H1 (cell line): Measurements from ENCODE around the gene LRRFIP1. TPM values are rescaled to one million over a fixed set of nuclear protein-coding genes. Genes with fewer than 3 reads are reported as not detected.

Source experiments
- CTCF ChIA-PET: fragments of 300-600 bp; sonication (Branson Sonifier 250); formaldehyde crosslinking; loops from one replicate; lab custom pipeline; 2021; ENCODE audit not compliant: partially characterized antibody; lab: Charles Lee
- POLR2A ChIA-PET: fragments of 300-600 bp; sonication (Branson Sonifier 250); formaldehyde crosslinking; loops from one replicate; lab custom pipeline; 2021; ENCODE audit warnings: inconsistent platforms; ENCODE audit not compliant: partially characterized antibody; lab: Charles Lee
- DNase-seq, 2 experiments: peaks; one replicate each; pipeline versions ENCODE4 v3.0.0 to v3.0.0-alpha.2; 2010 to 2022; ENCODE audit warnings: low spot score in 2 of 2, low read depth in 1 of 2, mixed read lengths in 1 of 2
- FAIRE-seq: peaks from 2 replicates; lab custom pipeline; 2011; peaks lifted over from hg19 to GRCh38; lab: Jason Lieb, UNC
- H2AFZ ChIP-seq: 2 replicates; pipeline ENCODE4 v1.8.1; 2012; ENCODE audit warnings: low read length, inconsistent platforms
- H2AK5ac ChIP-seq: 2 replicates; pipeline ENCODE4 v1.6.1; 2013; ENCODE audit warnings: low read depth, low read length
- H2BK120ac ChIP-seq: replicated peaks from 2 replicates; pipeline ENCODE3; 2013; ENCODE audit warnings: low read depth, low read length, inconsistent platforms
- H2BK12ac ChIP-seq: 2 replicates; pipeline ENCODE4 v1.6.1; 2013; ENCODE audit warnings: low read depth, low read length
- H2BK15ac ChIP-seq: 2 replicates; pipeline ENCODE4 v1.6.1; 2013; ENCODE audit warnings: low read length
- H2BK20ac ChIP-seq: 2 replicates; pipeline ENCODE4 v1.6.1; 2013; ENCODE audit warnings: low read length
- H2BK5ac ChIP-seq: 2 replicates; pipeline ENCODE4 v1.6.1; 2013; ENCODE audit warnings: low read depth, low read length
- H3K14ac ChIP-seq: 2 replicates; pipeline ENCODE4 v1.6.1; 2013; ENCODE audit warnings: inconsistent platforms; ENCODE audit not compliant: insufficient read length
- H3K18ac ChIP-seq: 2 replicates; pipeline ENCODE4 v1.6.1; 2013; ENCODE audit warnings: low read length; ENCODE audit errors: extremely low read depth
- H3K23ac ChIP-seq: 2 replicates; pipeline ENCODE4 v1.6.1; 2013; ENCODE audit warnings: inconsistent platforms; ENCODE audit not compliant: insufficient read length
- H3K23me2 ChIP-seq: 2 replicates; pipeline ENCODE4 v1.6.1; 2013; ENCODE audit warnings: low read depth, low read length
- H3K27ac ChIP-seq: 2 replicates; pipeline ENCODE4 v1.6.1; 2011; ENCODE audit warnings: low read depth, low read length, inconsistent platforms
- H3K27me3 ChIP-seq, 4 experiments: replicated peaks in 1 of 4; 1 replicate in 1 of 4; 2 replicates in 3 of 4; pipeline versions ENCODE4 v1.6.1 to v1.8.1; 2011 to 2013; ENCODE audit warnings: low read length in 3 of 4, mild to moderate bottlenecking in 3 of 4, inconsistent platforms in 2 of 4, mixed read lengths in 2 of 4, moderate library complexity in 1 of 4; ENCODE audit not compliant: control insufficient read depth in 3 of 4, insufficient read depth in 3 of 4; ENCODE audit errors: extremely low read depth in 1 of 4
- H3K36me3 ChIP-seq, 4 experiments: 2 replicates each; pipeline versions ENCODE4 v1.6.1 to v1.8.1; 2011 to 2013; ENCODE audit warnings: mild to moderate bottlenecking in 4 of 4, low read length in 3 of 4, moderate library complexity in 2 of 4, control low read depth in 1 of 4, inconsistent platforms in 1 of 4; ENCODE audit not compliant: insufficient read depth in 4 of 4, control insufficient read depth in 2 of 4
- H3K4ac ChIP-seq: replicated peaks from 2 replicates; pipeline ENCODE3; 2013; ENCODE audit warnings: low read length, low read depth, mixed read lengths, inconsistent platforms; ENCODE audit not compliant: insufficient read length
- H3K4me1 ChIP-seq, 4 experiments: replicated peaks in 1 of 4; 1 replicate in 1 of 4; 2 replicates in 3 of 4; pipeline versions ENCODE4 v1.6.1 to v1.8.1; 2011 to 2013; ENCODE audit warnings: low read length in 3 of 4, inconsistent platforms in 2 of 4, mixed read lengths in 1 of 4; ENCODE audit not compliant: insufficient read depth in 4 of 4, control insufficient read depth in 3 of 4
- H3K4me2 ChIP-seq, 2 experiments: 2 replicates each; pipeline versions ENCODE4 v1.6.1 to v1.8.1; 2011 to 2013; ENCODE audit warnings: low read depth in 2 of 2, low read length in 2 of 2, control low read depth in 1 of 2, inconsistent platforms in 1 of 2, mild to moderate bottlenecking in 1 of 2; ENCODE audit not compliant: insufficient read depth in 1 of 2
- H3K4me3 ChIP-seq, 4 experiments: fragments of 200-600, 300-600 bp in 1 of 4; sonication (generic), shearing (Covaris generic), sonication (Bioruptor Twin) in 1 of 4; 2 replicates each; pipeline versions ENCODE4 v1.5.1 to v1.8.1; 2011 to 2016; ENCODE audit warnings: low read length in 4 of 4, low read depth in 3 of 4, control low read depth in 2 of 4, inconsistent platforms in 2 of 4, mild to moderate bottlenecking in 2 of 4, mixed read lengths in 1 of 4, moderate library complexity in 1 of 4; ENCODE audit not compliant: insufficient read depth in 2 of 4; ENCODE audit errors: extremely low read depth in 1 of 4
- H3K56ac ChIP-seq: replicated peaks from 2 replicates; pipeline ENCODE3; 2013; ENCODE audit warnings: low read depth, mild to moderate bottlenecking, mixed read lengths, low read length, inconsistent platforms; ENCODE audit not compliant: insufficient read length
- H3K79me1 ChIP-seq: 2 replicates; pipeline ENCODE4 v1.6.1; 2013; ENCODE audit warnings: low read depth, low read length, control low read depth
- H3K79me2 ChIP-seq, 2 experiments: 2 replicates each; pipeline versions ENCODE4 v1.6.1 to v1.8.1; 2012 to 2013; ENCODE audit warnings: low read length in 2 of 2, mild to moderate bottlenecking in 2 of 2, inconsistent platforms in 1 of 2; ENCODE audit not compliant: insufficient read depth in 2 of 2, control insufficient read depth in 1 of 2
- H3K9ac ChIP-seq, 4 experiments: replicated peaks in 1 of 4; 1 replicate in 1 of 4; 2 replicates in 3 of 4; pipeline versions ENCODE4 v1.6.1 to v1.8.1; 2011 to 2013; ENCODE audit warnings: low read depth in 3 of 4, low read length in 3 of 4, control low read depth in 2 of 4, mild to moderate bottlenecking in 2 of 4, moderate library complexity in 2 of 4, inconsistent platforms in 1 of 4; ENCODE audit errors: extremely low read depth in 1 of 4
- H3K9me3 ChIP-seq, 2 experiments: 2 replicates each; pipeline versions ENCODE4 v1.6.1 to v1.8.1; 2012 to 2013; ENCODE audit warnings: mild to moderate bottlenecking in 2 of 2, moderate library complexity in 2 of 2, control low read depth in 1 of 2, inconsistent platforms in 1 of 2, low read depth in 1 of 2, low read length in 1 of 2, mixed read lengths in 1 of 2; ENCODE audit not compliant: insufficient read depth in 2 of 2
- H4K20me1 ChIP-seq, 2 experiments: replicated peaks in 1 of 2; 2 replicates each; pipeline versions ENCODE3 to v1.8.1; 2011 to 2013; ENCODE audit warnings: inconsistent platforms in 2 of 2, low read length in 2 of 2, mild to moderate bottlenecking in 1 of 2; ENCODE audit not compliant: insufficient read depth in 2 of 2, control insufficient read depth in 1 of 2
- H4K5ac ChIP-seq: 2 replicates; pipeline ENCODE4 v1.6.1; 2013; ENCODE audit warnings: low read length, low read depth, mixed read lengths, inconsistent platforms; ENCODE audit not compliant: insufficient read length
- H4K8ac ChIP-seq: 2 replicates; pipeline ENCODE4 v1.8.0; 2013; ENCODE audit warnings: mild to moderate bottlenecking, moderate library complexity, low read length, inconsistent platforms; ENCODE audit not compliant: insufficient read depth; ENCODE audit errors: extremely low read depth
- H4K91ac ChIP-seq: replicated peaks from 2 replicates; pipeline ENCODE3; 2013; ENCODE audit warnings: low read length, mixed read lengths, inconsistent platforms; ENCODE audit not compliant: insufficient read length
- BACH1 ChIP-seq: IDR thresholded peaks from 2 replicates; pipeline ENCODE4 v1.6.1; 2012; ENCODE audit warnings: low read length, improper control_type of control experiment
- CBX8 ChIP-seq: fragments of 300-800, 300-1000 bp; sonication (generic); IDR thresholded peaks from 2 replicates; pipeline ENCODE4 v1.7.1; 2016; ENCODE audit warnings: low read depth, low read length, borderline replicate concordance
- CEBPB ChIP-seq: IDR thresholded peaks from 2 replicates; pipeline ENCODE4 v1.6.1; 2012; ENCODE audit warnings: low read depth, low read length
- CHD1 ChIP-seq: IDR thresholded peaks from 2 replicates; pipeline ENCODE4 v1.6.1; 2012; ENCODE audit warnings: low read depth, low read length, improper control_type of control experiment
- FOSL1 ChIP-seq: IDR thresholded peaks from 2 replicates; pipeline ENCODE4 v1.6.1; 2011; ENCODE audit warnings: mild to moderate bottlenecking, low read depth, low read length, moderate library complexity; ENCODE audit not compliant: insufficient read depth
- MAFK ChIP-seq: IDR thresholded peaks from 2 replicates; pipeline ENCODE4 v1.6.1; 2012; ENCODE audit warnings: low read depth, mild to moderate bottlenecking, improper control_type of control experiment, low read length
- RAD21 ChIP-seq, 2 experiments: IDR thresholded peaks in 1 of 2; conservative IDR thresholded peaks in 1 of 2; 2 replicates each; pipeline ENCODE4 v1.6.1; 2011; ENCODE audit warnings: low read depth in 2 of 2, low read length in 2 of 2, improper control_type of control experiment in 1 of 2, inconsistent platforms in 1 of 2, mild to moderate bottlenecking in 1 of 2, moderate library complexity in 1 of 2
- RFX5 ChIP-seq: IDR thresholded peaks from 2 replicates; pipeline ENCODE4 v1.6.1; 2011; ENCODE audit warnings: low read depth, low read length, improper control_type of control experiment, borderline replicate concordance
- SP1 ChIP-seq: IDR thresholded peaks from 2 replicates; pipeline ENCODE4 v1.6.1; 2011; ENCODE audit warnings: low read depth, low read length
- SP4 ChIP-seq: IDR thresholded peaks from 2 replicates; pipeline ENCODE4 v1.6.1; 2012; ENCODE audit warnings: low read length, inconsistent platforms
- TAF7 ChIP-seq: optimal IDR thresholded peaks from 2 replicates; pipeline ENCODE3; 2011; ENCODE audit warnings: low read depth, mild to moderate bottlenecking, inconsistent platforms, low read length, moderate library complexity, borderline replicate concordance
- TBP ChIP-seq: IDR thresholded peaks from 2 replicates; pipeline ENCODE4 v1.6.1; 2011; ENCODE audit warnings: low read depth, low read length, improper control_type of control experiment
- TEAD4 ChIP-seq: IDR thresholded peaks from 2 replicates; pipeline ENCODE4 v1.6.1; 2012; ENCODE audit warnings: low read depth, low read length, inconsistent platforms, mixed read lengths
- WGBS, 2 experiments: shearing (Covaris generic) in 1 of 2; methylation state at CpG; one replicate each; pipeline versions ENCODE4 v1.1.6 to v1.1.7; 2013 to 2015; ENCODE audit warnings: low lambda C conversion rate in 2 of 2, mixed read lengths in 2 of 2, inconsistent platforms in 1 of 2, low coverage in 1 of 2, missing lambda C conversion rate in 1 of 2; ENCODE audit not compliant: insufficient replicate concordance in 2 of 2, insufficient coverage in 1 of 2, insufficient read length in 1 of 2; ENCODE audit errors: extremely low coverage in 1 of 2, missing lambda C conversion rate in 1 of 2; 5-methylcytosine and 5-hydroxymethylcytosine counted together
- polyA plus RNA-seq, 7 experiments: library from polyadenylated mRNA; depleted of rRNA in 3 of 7; stranded (reverse) in 5 of 7; unstranded in 2 of 7; fragments of >200 nt in 5 of 7; fragments of 200-250 nt in 2 of 7; gene quantifications; 1 replicate in 5 of 7; 2 replicates in 1 of 7; 4 replicates in 1 of 7; pipeline versions ENCODE4 v1.2.1 to v1.2.3, GENCODE V29; 2011 to 2013; ENCODE audit warnings: missing spikeins in 2 of 7, mixed read lengths in 2 of 7
- total RNA-seq: library from RNA; stranded (reverse); fragmentation: NEBNext Ultra II Directional; extraction: Animal tissue kit (Norgen Biotek cat#: 25700); gene quantifications from 2 replicates; pipeline ENCODE4 v1.2.1, GENCODE V29; 2021
- TF ChIP-seq, protein P1 (sequence below): IDR thresholded peaks from 2 replicates; pipeline ENCODE4 v1.6.1; 2012; ENCODE audit warnings: low read length, inconsistent platforms

LRRFIP1 gene
- total and polyA plus RNA-seq, 2 of the 8 experiments (the other 6 are each of a cell fraction or from before 2014, with no cell fraction given) = 12.1 to 75.8 TPM

DNA sequence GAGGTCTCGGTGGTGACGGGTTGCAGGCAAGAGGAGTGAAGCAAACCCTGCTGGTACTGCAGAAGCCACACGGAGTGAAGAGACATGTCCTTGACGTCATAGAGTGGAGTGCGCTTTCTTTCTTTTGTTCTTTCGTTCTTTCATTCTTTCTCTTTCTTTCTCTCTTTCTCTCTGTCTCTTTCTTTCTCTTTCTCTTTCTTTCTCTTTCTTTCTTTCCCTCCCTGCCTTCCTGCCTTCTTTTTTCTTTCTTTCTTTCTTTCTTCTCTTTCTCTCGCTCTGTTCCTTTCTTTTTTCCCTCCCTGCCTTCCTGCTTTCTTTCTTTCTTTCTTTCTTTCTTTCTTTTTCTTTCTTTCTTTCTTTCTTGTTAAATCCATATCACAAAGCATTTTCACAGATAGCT, 39.2 kb downstream of the LRRFIP1 start:
- Histone ChIP-seq H2AFZ (no peak overlapping the region), H3K27me3 (no peaks in the 10 kb centered on the region), H2BK120ac (no peak overlapping the region), H3K36me3 (no peaks in the 10 kb centered on the region), H4K5ac (no peak overlapping the region), H2BK5ac (no peak overlapping the region), H4K91ac (no peak overlapping the region), H3K18ac (no peak overlapping the region), H3K9ac (no peak overlapping the region; a peak in 1 of 7 replicates), H3K79me1 (peaks cover 5% of the 10 kb centered on the region), H3K4ac (no peak overlapping the region), H4K8ac (no peak overlapping the region), H3K14ac (no peak overlapping the region), H3K4me1 (peaks cover 6 to 21% (median 7%) of the 10 kb centered on the region in 4 experiments), H4K20me1 (peaks cover 0 to 6% of the 10 kb centered on the region in 2 experiments), H3K27ac (no peak overlapping the region), H3K23ac (no peak overlapping the region), H3K23me2 (no peaks in the 10 kb centered on the region), H3K79me2 (no peaks in the 10 kb centered on the region), H3K56ac (no peak overlapping the region), H2BK12ac (no peak overlapping the region), H2BK15ac (no peak overlapping the region), H3K4me3 (no peak overlapping the region), H3K9me3 (no peaks in the 10 kb centered on the region), H3K4me2 (no peak overlapping the region), H2BK20ac (no peak overlapping the region), H2AK5ac (no peak overlapping the region)
- POLR2A ChIA-PET = no interaction called here
- no peak for FAIRE-seq
- 74% methylated on average over 7 of the region's 7 CpGs; no CpG with 5 or more reads in 1 of the 2 experiments for WGBS, 2 experiments
- no peak for DNase-seq
- CTCF ChIA-PET = no interaction called here
- TF ChIP-seq BACH1 (no peak), CEBPB (no peak), TEAD4 (no peak), MAFK (no peak), RFX5 (no peak), SP1 (no peak), CBX8 (no peak), RAD21 (IDR thresholded peaks at IDR 0.05 in 1 of 2, conservative IDR thresholded peaks at IDR 0.05 in 1 of 2; ENCODE audit: low read depth in 2 of 2, low read length in 2 of 2) (no peak), CHD1 (no peak), TAF7 (no peak), FOSL1 (no peak), TBP (no peak), SP4 (no peak)
- TF ChIP-seq, protein P1, sequence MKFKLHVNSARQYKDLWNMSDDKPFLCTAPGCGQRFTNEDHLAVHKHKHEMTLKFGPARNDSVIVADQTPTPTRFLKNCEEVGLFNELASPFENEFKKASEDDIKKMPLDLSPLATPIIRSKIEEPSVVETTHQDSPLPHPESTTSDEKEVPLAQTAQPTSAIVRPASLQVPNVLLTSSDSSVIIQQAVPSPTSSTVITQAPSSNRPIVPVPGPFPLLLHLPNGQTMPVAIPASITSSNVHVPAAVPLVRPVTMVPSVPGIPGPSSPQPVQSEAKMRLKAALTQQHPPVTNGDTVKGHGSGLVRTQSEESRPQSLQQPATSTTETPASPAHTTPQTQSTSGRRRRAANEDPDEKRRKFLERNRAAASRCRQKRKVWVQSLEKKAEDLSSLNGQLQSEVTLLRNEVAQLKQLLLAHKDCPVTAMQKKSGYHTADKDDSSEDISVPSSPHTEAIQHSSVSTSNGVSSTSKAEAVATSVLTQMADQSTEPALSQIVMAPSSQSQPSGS = no peak
